Heart left ventricle (tissue), 13 donors: Measurements from ENCODE around the gene CLCN1.

ENCODE experiments used
- POLR2A ChIP-seq, 2 donors: fragments of 450-650 bp; IDR thresholded peaks; one replicate each; pipeline ENCODE4 v1.6.1; 2017; ENCODE audit warnings: antibody characterized with exemption in 2 of 2, mild to moderate bottlenecking in 2 of 2, moderate library complexity in 2 of 2
- TF ChIP-seq, protein P1 (sequence below), 12 donors: fragments of 200-600 bp; sonication (generic) in 4 of 12; IDR thresholded peaks; one replicate each; pipeline versions ENCODE4 v1.5.0 to v1.8.0; 2018 to 2022; ENCODE audit warnings: antibody characterized with exemption in 12 of 12, mild to moderate bottlenecking in 5 of 12
- donor health status: ischemic (EF 13 %, LVEDD 7.1; RV severe dilation, severe dysfunction).
- donor health status: DM: no; HTN: yes; CAD: no.
- donor health status: DM: no; HTN: no; CAD: no.
- donor health status: ischemic (EF 25% LVEDD 6.9; RV normal size, moderate dysfunction).
- donor health status: ischemic (EF 25% LVEDD 5.7; RV mildly dilated, moderate dysfunction).
- donor health status: ischemic (EF 35%, LVEDD 5.7; RV mildly dilated, moderate dysfunction).
- donor health status: nonischemic (EF 11% LVEDD 7.7; RV severe dilation, severe dysfunction).
- donor health status: DM: yes; HTN: yes; CAD: no.
- donor health status: PGD.
- donor health status: ischemic (EF 29% LVEDD 5.4; RV normal size, mild dysfunction).
- donor health status: nonischemic (EF 23%, LVEDD 6.1; RV moderate dilation, normal function).

DNA sequence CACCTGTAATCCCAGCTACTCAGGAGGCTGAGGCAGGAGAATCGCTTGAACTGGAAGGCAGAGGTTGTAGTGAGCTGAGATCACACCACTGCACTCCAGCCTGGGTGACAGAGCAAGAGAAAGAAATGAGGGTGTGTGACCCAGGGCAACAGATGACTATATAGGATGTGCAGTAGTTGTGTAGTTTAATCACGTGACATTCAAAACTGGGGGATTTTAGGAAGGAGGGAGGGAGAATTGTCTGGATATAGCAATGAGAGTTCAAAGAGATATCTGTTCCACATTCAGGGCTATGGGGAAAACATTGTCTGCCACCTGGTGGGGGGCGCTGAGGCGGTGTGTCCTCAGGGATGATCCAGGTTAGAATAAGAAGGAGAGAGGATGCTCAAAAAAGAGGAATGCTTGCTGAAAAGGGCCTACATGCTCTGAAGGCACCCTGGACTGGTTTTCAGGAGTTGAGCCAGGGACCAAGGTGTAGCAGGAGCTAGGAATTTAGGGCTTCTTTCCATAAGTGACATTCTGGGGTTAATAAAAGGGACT lies 57.4 kb downstream of the CLCN1 start:
- no peak for TF ChIP-seq POLR2A (IDR thresholded peaks at IDR 0.05)
- TF ChIP-seq, protein P1, sequence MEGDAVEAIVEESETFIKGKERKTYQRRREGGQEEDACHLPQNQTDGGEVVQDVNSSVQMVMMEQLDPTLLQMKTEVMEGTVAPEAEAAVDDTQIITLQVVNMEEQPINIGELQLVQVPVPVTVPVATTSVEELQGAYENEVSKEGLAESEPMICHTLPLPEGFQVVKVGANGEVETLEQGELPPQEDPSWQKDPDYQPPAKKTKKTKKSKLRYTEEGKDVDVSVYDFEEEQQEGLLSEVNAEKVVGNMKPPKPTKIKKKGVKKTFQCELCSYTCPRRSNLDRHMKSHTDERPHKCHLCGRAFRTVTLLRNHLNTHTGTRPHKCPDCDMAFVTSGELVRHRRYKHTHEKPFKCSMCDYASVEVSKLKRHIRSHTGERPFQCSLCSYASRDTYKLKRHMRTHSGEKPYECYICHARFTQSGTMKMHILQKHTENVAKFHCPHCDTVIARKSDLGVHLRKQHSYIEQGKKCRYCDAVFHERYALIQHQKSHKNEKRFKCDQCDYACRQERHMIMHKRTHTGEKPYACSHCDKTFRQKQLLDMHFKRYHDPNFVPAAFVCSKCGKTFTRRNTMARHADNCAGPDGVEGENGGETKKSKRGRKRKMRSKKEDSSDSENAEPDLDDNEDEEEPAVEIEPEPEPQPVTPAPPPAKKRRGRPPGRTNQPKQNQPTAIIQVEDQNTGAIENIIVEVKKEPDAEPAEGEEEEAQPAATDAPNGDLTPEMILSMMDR (IDR thresholded peaks at IDR 0.05) = no peak
